GM23338 (cell line): Measurements from ENCODE around the gene TMEM229A.

Experiments
- CREB1 ChIP-seq: fragments of 250-450 bp; sonication (Bioruptor Pico); IDR thresholded peaks from 2 replicates; pipeline ENCODE4 v1.5.0; 2020; ENCODE audit warnings: low read depth, mild to moderate bottlenecking, moderate library complexity
- EZH2 ChIP-seq: fragments of 200-600 bp; sonication (generic); IDR thresholded peaks from one replicate; pipeline ENCODE4 v1.8.0; 2017; ENCODE audit warnings: antibody characterized with exemption, mild to moderate bottlenecking, low read depth; ENCODE audit not compliant: unreplicated experiment
- EZH2phosphoT487 ChIP-seq: fragments of 200-600 bp; sonication (generic); IDR thresholded peaks from one replicate; pipeline ENCODE4 v1.8.1; 2018; ENCODE audit warnings: antibody characterized with exemption; ENCODE audit not compliant: unreplicated experiment
- POLR2AphosphoS5 ChIP-seq: IDR thresholded peaks from 2 replicates; pipeline ENCODE4 v1.6.1; 2016; ENCODE audit warnings: antibody characterized with exemption, low read depth
- ZNF331 ChIP-seq: fragments of 250-450 bp; sonication (Bioruptor Pico); IDR thresholded peaks from 2 replicates; pipeline ENCODE4 v1.5.0; 2020; ENCODE audit warnings: low read depth, mild to moderate bottlenecking, moderate library complexity
- TF ChIP-seq, protein P1 (sequence below), 2 experiments: fragments of 200-600 bp in 1 of 2; sonication (generic) in 1 of 2; conservative IDR thresholded peaks; 2 replicates each; pipeline versions ENCODE4 v1.5.1 to v1.6.1; 2016 to 2017; ENCODE audit warnings: antibody characterized with exemption in 2 of 2, low read depth in 2 of 2, mild to moderate bottlenecking in 2 of 2, moderate library complexity in 1 of 2
- TF ChIP-seq, protein P2 (sequence below): IDR thresholded peaks from one replicate; pipeline ENCODE4 v1.6.1; 2018; ENCODE audit warnings: antibody characterized with exemption; ENCODE audit not compliant: unreplicated experiment
- TF ChIP-seq, protein P3 (sequence below): fragments of 250-450 bp; sonication (Bioruptor Pico); IDR thresholded peaks from 2 replicates; pipeline ENCODE4 v1.5.0; 2020; ENCODE audit warnings: mild to moderate bottlenecking, moderate library complexity

DNA sequence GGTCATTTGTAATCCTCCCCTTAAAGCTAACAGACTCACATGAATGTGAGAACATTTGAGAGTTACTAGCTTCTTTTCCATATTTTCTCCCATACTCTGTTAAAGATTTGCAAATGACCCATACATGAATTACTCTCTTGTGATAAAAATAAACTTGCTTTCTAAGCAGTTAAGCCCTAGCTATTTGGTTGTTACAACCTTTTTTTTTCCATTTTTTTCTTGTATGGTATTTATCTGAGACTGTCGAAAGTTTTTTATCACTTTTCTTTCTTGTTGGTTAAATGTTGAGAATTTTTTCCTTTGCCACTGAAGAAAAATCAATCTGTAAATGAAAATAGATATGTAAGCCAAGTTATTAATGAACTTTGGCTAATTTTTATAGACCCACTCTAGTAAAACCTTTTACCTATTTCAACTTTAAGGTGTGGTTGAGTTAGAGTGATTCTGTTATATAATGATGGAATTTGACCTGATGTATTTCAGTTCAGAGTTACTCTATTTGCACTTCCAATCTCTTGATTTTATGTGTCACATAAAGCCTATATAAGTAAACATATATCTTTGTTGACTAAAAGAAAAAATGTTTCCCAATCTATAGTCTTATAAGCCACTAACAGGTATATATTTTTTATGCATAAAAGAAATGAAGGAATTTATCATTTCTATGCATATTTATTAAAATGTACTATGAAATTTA, 19.0 kb upstream of the TMEM229A start:
- no peak for TF ChIP-seq CREB1 (CRISPR knock-in tag)
- TF ChIP-seq, protein P1, sequence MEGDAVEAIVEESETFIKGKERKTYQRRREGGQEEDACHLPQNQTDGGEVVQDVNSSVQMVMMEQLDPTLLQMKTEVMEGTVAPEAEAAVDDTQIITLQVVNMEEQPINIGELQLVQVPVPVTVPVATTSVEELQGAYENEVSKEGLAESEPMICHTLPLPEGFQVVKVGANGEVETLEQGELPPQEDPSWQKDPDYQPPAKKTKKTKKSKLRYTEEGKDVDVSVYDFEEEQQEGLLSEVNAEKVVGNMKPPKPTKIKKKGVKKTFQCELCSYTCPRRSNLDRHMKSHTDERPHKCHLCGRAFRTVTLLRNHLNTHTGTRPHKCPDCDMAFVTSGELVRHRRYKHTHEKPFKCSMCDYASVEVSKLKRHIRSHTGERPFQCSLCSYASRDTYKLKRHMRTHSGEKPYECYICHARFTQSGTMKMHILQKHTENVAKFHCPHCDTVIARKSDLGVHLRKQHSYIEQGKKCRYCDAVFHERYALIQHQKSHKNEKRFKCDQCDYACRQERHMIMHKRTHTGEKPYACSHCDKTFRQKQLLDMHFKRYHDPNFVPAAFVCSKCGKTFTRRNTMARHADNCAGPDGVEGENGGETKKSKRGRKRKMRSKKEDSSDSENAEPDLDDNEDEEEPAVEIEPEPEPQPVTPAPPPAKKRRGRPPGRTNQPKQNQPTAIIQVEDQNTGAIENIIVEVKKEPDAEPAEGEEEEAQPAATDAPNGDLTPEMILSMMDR (conservative IDR thresholded peaks at IDR 0.05; ENCODE audit: low read depth in 2 of 2), result no peak
- no peak for TF ChIP-seq POLR2AphosphoS5
- no peak for TF ChIP-seq EZH2
- TF ChIP-seq ZNF331 (CRISPR knock-in tag), result no peak
- TF ChIP-seq, protein P2, sequence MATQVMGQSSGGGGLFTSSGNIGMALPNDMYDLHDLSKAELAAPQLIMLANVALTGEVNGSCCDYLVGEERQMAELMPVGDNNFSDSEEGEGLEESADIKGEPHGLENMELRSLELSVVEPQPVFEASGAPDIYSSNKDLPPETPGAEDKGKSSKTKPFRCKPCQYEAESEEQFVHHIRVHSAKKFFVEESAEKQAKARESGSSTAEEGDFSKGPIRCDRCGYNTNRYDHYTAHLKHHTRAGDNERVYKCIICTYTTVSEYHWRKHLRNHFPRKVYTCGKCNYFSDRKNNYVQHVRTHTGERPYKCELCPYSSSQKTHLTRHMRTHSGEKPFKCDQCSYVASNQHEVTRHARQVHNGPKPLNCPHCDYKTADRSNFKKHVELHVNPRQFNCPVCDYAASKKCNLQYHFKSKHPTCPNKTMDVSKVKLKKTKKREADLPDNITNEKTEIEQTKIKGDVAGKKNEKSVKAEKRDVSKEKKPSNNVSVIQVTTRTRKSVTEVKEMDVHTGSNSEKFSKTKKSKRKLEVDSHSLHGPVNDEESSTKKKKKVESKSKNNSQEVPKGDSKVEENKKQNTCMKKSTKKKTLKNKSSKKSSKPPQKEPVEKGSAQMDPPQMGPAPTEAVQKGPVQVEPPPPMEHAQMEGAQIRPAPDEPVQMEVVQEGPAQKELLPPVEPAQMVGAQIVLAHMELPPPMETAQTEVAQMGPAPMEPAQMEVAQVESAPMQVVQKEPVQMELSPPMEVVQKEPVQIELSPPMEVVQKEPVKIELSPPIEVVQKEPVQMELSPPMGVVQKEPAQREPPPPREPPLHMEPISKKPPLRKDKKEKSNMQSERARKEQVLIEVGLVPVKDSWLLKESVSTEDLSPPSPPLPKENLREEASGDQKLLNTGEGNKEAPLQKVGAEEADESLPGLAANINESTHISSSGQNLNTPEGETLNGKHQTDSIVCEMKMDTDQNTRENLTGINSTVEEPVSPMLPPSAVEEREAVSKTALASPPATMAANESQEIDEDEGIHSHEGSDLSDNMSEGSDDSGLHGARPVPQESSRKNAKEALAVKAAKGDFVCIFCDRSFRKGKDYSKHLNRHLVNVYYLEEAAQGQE, result no peak
- no peak for TF ChIP-seq EZH2phosphoT487
- TF ChIP-seq, protein P3, sequence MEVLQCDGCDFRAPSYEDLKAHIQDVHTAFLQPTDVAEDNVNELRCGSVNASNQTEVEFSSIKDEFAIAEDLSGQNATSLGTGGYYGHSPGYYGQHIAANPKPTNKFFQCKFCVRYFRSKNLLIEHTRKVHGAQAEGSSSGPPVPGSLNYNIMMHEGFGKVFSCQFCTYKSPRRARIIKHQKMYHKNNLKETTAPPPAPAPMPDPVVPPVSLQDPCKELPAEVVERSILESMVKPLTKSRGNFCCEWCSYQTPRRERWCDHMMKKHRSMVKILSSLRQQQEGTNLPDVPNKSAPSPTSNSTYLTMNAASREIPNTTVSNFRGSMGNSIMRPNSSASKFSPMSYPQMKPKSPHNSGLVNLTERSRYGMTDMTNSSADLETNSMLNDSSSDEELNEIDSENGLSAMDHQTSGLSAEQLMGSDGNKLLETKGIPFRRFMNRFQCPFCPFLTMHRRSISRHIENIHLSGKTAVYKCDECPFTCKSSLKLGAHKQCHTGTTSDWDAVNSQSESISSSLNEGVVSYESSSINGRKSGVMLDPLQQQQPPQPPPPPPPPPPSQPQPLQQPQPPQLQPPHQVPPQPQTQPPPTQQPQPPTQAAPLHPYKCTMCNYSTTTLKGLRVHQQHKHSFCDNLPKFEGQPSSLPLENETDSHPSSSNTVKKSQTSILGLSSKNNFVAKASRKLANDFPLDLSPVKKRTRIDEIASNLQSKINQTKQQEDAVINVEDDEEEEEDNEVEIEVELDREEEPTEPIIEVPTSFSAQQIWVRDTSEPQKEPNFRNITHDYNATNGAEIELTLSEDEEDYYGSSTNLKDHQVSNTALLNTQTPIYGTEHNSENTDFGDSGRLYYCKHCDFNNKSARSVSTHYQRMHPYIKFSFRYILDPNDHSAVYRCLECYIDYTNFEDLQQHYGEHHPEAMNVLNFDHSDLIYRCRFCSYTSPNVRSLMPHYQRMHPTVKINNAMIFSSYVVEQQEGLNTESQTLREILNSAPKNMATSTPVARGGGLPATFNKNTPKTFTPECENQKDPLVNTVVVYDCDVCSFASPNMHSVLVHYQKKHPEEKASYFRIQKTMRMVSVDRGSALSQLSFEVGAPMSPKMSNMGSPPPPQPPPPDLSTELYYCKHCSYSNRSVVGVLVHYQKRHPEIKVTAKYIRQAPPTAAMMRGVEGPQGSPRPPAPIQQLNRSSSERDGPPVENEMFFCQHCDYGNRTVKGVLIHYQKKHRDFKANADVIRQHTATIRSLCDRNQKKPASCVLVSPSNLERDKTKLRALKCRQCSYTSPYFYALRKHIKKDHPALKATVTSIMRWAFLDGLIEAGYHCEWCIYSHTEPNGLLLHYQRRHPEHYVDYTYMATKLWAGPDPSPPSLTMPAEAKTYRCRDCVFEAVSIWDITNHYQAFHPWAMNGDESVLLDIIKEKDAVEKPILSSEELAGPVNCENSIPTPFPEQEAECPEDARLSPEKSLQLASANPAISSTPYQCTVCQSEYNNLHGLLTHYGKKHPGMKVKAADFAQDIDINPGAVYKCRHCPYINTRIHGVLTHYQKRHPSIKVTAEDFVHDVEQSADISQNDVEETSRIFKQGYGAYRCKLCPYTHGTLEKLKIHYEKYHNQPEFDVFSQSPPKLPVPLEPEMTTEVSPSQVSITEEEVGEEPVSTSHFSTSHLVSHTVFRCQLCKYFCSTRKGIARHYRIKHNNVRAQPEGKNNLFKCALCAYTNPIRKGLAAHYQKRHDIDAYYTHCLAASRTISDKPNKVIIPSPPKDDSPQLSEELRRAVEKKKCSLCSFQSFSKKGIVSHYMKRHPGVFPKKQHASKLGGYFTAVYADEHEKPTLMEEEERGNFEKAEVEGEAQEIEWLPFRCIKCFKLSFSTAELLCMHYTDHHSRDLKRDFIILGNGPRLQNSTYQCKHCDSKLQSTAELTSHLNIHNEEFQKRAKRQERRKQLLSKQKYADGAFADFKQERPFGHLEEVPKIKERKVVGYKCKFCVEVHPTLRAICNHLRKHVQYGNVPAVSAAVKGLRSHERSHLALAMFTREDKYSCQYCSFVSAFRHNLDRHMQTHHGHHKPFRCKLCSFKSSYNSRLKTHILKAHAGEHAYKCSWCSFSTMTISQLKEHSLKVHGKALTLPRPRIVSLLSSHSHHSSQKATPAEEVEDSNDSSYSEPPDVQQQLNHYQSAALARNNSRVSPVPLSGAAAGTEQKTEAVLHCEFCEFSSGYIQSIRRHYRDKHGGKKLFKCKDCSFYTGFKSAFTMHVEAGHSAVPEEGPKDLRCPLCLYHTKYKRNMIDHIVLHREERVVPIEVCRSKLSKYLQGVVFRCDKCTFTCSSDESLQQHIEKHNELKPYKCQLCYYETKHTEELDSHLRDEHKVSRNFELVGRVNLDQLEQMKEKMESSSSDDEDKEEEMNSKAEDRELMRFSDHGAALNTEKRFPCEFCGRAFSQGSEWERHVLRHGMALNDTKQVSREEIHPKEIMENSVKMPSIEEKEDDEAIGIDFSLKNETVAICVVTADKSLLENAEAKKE, result no peak
